Measurements from ENCODE around the gene FBXO40. TPM values are rescaled to one million over a fixed set of nuclear protein-coding genes. Genes with fewer than 3 reads are reported as not detected.

FBXO40 gene
- total RNA-seq, 1 donor from 2014 or later: not detected

DNA sequence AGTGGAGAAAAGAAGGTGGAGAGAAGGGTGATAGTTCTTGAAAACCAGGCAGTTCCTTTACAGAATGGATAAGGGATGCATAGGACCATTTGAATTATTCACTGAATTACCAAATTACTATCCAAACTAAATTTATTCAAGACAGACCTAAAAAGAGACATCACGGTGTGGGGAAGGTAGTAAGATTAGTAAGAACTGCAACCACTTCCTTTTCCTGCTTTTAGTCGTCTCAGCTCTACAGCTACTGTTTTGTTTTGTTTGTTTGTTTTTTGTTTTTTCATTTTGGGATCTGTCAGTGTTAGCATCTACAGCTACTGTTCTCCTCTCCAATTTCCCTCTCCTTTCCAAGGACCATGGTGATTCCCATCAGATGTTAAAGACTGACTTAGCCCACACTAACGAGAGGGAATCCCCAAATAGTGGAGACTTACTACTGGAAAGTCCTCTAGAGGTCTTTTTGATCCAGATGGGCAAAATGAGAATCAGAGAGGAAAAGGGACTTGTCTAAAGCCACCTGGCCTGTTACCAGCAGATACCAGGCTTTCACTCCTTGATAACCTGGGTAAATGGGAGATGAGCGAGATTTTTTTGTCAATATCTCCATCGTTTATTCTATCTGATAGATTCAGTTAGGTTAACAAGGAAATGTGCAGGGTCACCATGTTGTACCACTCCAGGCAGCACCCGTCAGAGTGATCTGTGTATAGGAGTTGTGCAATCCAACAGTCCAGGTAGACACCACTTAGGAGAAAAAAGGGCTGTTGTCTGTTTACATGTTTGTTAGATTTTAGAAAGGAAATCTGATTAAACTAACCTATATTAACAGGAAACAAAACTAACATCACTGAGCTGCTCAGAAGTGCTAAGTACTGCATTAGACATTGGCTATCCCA is 61.6 kb downstream of the FBXO40 start:
- TF ChIP-seq EZH2 (IDR thresholded peaks at IDR 0.05; ENCODE audit: insufficient read depth, low read length): no peak
- TF ChIP-seq, protein P1, sequence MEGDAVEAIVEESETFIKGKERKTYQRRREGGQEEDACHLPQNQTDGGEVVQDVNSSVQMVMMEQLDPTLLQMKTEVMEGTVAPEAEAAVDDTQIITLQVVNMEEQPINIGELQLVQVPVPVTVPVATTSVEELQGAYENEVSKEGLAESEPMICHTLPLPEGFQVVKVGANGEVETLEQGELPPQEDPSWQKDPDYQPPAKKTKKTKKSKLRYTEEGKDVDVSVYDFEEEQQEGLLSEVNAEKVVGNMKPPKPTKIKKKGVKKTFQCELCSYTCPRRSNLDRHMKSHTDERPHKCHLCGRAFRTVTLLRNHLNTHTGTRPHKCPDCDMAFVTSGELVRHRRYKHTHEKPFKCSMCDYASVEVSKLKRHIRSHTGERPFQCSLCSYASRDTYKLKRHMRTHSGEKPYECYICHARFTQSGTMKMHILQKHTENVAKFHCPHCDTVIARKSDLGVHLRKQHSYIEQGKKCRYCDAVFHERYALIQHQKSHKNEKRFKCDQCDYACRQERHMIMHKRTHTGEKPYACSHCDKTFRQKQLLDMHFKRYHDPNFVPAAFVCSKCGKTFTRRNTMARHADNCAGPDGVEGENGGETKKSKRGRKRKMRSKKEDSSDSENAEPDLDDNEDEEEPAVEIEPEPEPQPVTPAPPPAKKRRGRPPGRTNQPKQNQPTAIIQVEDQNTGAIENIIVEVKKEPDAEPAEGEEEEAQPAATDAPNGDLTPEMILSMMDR (IDR thresholded peaks at IDR 0.05; ENCODE audit: insufficient read depth, low read depth, low read length): no peak
- no peaks in the 10 kb centered on the region for H3K36me3 ChIP-seq (ENCODE audit: insufficient read depth, low read length)
- H3K4me1 ChIP-seq (ENCODE audit: insufficient read depth, low read length): no peaks in the 10 kb centered on the region
- Mint-ChIP-seq H3K4me3 (ENCODE audit: unreplicated experiment) (no peak overlapping the region), H3K27me3 (ENCODE audit: low read depth, unreplicated experiment) (no peaks in the 10 kb centered on the region), H3K9me3 (ENCODE audit: unreplicated experiment) (no peaks in the 10 kb centered on the region), H3K4me1 (ENCODE audit: low read depth, unreplicated experiment) (no peaks in the 10 kb centered on the region), H3K27ac (ENCODE audit: unreplicated experiment) (no peak overlapping the region), H3K36me3 (ENCODE audit: low read depth, unreplicated experiment) (peaks cover 2% of the 10 kb centered on the region)
- no peaks in the 10 kb centered on the region for H3K27me3 ChIP-seq (ENCODE audit: insufficient read depth, low read length)
- H3K9ac ChIP-seq (ENCODE audit: low read length): no peak overlapping the region
- H3K4me3 ChIP-seq (ENCODE audit: insufficient read depth, low read depth, low read length): no peak overlapping the region
- DNase-seq (ENCODE audit: low read depth) (no peak), FAIRE-seq (no peak)
- H3K9me3 ChIP-seq (ENCODE audit: insufficient read depth, low read depth, low read length): no peaks in the 10 kb centered on the region
- H3K27ac ChIP-seq (ENCODE audit: low read depth, low read length): no peak overlapping the region
- H2AFZ ChIP-seq (ENCODE audit: low read depth, low read length): no peak overlapping the region
- no peaks in the 10 kb centered on the region for H4K20me1 ChIP-seq (ENCODE audit: insufficient read depth, low read length)
- no peak overlapping the region for H3K4me2 ChIP-seq (ENCODE audit: low read length)
- H3K79me2 ChIP-seq (ENCODE audit: insufficient read depth, low read length): no peaks in the 10 kb centered on the region

DNA sequence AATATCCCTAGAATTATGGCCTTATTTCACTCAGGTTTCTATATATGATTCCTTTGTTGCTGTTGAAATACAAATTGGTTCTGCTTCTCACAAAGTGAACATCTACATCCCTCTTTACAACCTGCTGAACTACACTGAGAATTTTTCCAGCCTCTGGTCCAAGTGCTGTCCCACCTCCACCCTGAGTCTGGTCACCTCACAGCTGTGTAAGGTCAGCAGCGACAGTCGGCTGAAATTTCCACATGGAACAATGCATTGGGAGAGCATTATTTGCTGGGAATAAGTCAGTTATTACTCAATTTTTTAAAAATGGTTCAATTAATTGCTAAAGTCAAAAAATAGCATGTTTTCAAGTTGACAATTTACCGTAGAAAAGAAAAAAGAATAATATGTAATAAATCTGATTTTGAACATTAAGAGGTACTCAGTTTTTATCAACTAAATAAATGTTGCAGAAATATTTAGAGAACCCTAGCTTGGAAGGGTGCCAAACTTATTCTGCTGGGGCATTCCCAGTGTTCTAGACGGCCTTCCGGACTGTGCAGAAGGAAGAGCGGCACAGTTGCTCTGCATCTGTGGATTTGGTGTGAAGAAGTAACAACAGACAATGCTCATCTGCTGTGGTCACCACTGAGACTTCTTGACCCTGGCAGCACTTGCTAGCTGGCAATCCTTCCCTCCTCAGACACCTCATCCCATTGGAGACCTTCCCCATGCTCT is 65.7 kb downstream of the FBXO40 start:
- H4K20me1 ChIP-seq (ENCODE audit: insufficient read depth, low read length): no peaks in the 10 kb centered on the region
- Mint-ChIP-seq H3K9me3 (ENCODE audit: unreplicated experiment) (no peaks in the 10 kb centered on the region), H3K27ac (ENCODE audit: unreplicated experiment) (no peak overlapping the region), H3K27me3 (ENCODE audit: low read depth, unreplicated experiment) (no peaks in the 10 kb centered on the region), H3K36me3 (ENCODE audit: low read depth, unreplicated experiment) (peaks cover 26% of the 10 kb centered on the region), H3K4me1 (ENCODE audit: low read depth, unreplicated experiment) (peaks cover 13% of the 10 kb centered on the region), H3K4me3 (ENCODE audit: unreplicated experiment) (no peak overlapping the region)
- peaks cover 5% of the 10 kb centered on the region for H3K36me3 ChIP-seq (ENCODE audit: insufficient read depth, low read length)
- FAIRE-seq (no peak), DNase-seq (ENCODE audit: low read depth) (no peak)
- no peaks in the 10 kb centered on the region for H3K79me2 ChIP-seq (ENCODE audit: insufficient read depth, low read length)
- H3K9ac ChIP-seq (ENCODE audit: low read length): no peak overlapping the region
- H3K9me3 ChIP-seq (ENCODE audit: insufficient read depth, low read depth, low read length): no peaks in the 10 kb centered on the region
- H3K4me1 ChIP-seq (ENCODE audit: insufficient read depth, low read length): no peaks in the 10 kb centered on the region
- no peak overlapping the region for H3K4me2 ChIP-seq (ENCODE audit: low read length)
- no peak for TF ChIP-seq EZH2 (IDR thresholded peaks at IDR 0.05; ENCODE audit: insufficient read depth, low read length)
- TF ChIP-seq, protein P1 (IDR thresholded peaks at IDR 0.05; ENCODE audit: insufficient read depth, low read depth, low read length): no peak
- no peak overlapping the region for H3K27ac ChIP-seq (ENCODE audit: low read depth, low read length)
- H3K27me3 ChIP-seq (ENCODE audit: insufficient read depth, low read length): no peaks in the 10 kb centered on the region
- no peak overlapping the region for H3K4me3 ChIP-seq (ENCODE audit: insufficient read depth, low read depth, low read length)
- no peak overlapping the region for H2AFZ ChIP-seq (ENCODE audit: low read depth, low read length)

Measured in astrocyte (in vitro differentiated cells and primary cell).